GM23338 (cell line): ENCODE measurements around the gene FOXE3. TPM values are rescaled to one million over a fixed set of nuclear protein-coding genes. Genes with fewer than 3 reads are reported as not detected.

Experiments used
- ATAC-seq: fragments of 200-7000 bp; cut with Tn5 transposase; 3 replicates; pipeline ENCODE4 v1.9.1; 2020
- DNase-seq: peaks from one replicate; pipeline ENCODE4 v3.0.0-alpha.2; 2015; ENCODE audit warnings: low spot score
- H2AFZ ChIP-seq: fragments of 200-600 bp; sonication (generic); 2 replicates; pipeline ENCODE4 v1.8.0; 2016; ENCODE audit warnings: antibody characterized with exemption, mild to moderate bottlenecking, moderate library complexity
- H3F3A ChIP-seq: fragments of 200-600 bp; sonication (generic); replicated peaks from 2 replicates; pipeline ENCODE4 v1.8.0; 2017; ENCODE audit warnings: antibody characterized with exemption, mixed run types, low read depth
- H3K27ac ChIP-seq: fragments of 200-600 bp; sonication (generic); 2 replicates; pipeline ENCODE4 v1.6.1; 2016; ENCODE audit warnings: low read depth
- H3K27me3 ChIP-seq: fragments of 200-600 bp; sonication (generic); 2 replicates; pipeline ENCODE4 v1.8.0; 2016; ENCODE audit warnings: mild to moderate bottlenecking, mixed run types, moderate library complexity; ENCODE audit not compliant: insufficient read depth
- H3K36me3 ChIP-seq: fragments of 200-600 bp; sonication (generic); 2 replicates; pipeline ENCODE4 v1.8.0; 2016; ENCODE audit warnings: mild to moderate bottlenecking; ENCODE audit not compliant: insufficient read depth
- H3K4me1 ChIP-seq: fragments of 200-600 bp; sonication (generic); 2 replicates; pipeline ENCODE4 v1.8.0; 2016; ENCODE audit warnings: mild to moderate bottlenecking, moderate library complexity; ENCODE audit not compliant: insufficient read depth
- H3K4me2 ChIP-seq: fragments of 200-600 bp; sonication (generic); 2 replicates; pipeline ENCODE4 v1.7.1; 2017; ENCODE audit warnings: mixed run types
- H3K4me3 ChIP-seq: fragments of 200-600 bp; sonication (generic); 2 replicates; pipeline ENCODE4 v1.6.1; 2016; ENCODE audit warnings: mixed run types
- H3K79me2 ChIP-seq: fragments of 200-600 bp; sonication (generic); replicated peaks from 2 replicates; pipeline ENCODE4 v1.8.0; 2017; ENCODE audit warnings: mild to moderate bottlenecking; ENCODE audit not compliant: insufficient read depth
- H3K9me2 ChIP-seq: fragments of 200-600 bp; sonication (generic); 2 replicates; pipeline ENCODE4 v1.8.0; 2017; ENCODE audit not compliant: insufficient read depth
- H4K20me1 ChIP-seq: fragments of 200-600 bp; sonication (generic); replicated peaks from 2 replicates; pipeline ENCODE4 v1.8.0; 2017; ENCODE audit warnings: mild to moderate bottlenecking; ENCODE audit not compliant: insufficient read depth
- H3K27ac Mint-ChIP-seq: 2 replicates; pipeline ENCODE4 v1.8.0; 2020; ENCODE audit warnings: inconsistent platforms, mild to moderate bottlenecking, moderate library complexity, mixed read lengths
- H3K27me3 Mint-ChIP-seq: 3 replicates; pipeline ENCODE4 v1.8.0; 2022; ENCODE audit warnings: low read depth, mild to moderate bottlenecking, moderate library complexity, mixed read lengths, inconsistent platforms; ENCODE audit not compliant: insufficient read depth, poor library complexity
- H3K36me3 Mint-ChIP-seq: 3 replicates; pipeline ENCODE4 v1.8.0; 2021; ENCODE audit warnings: low read depth, mild to moderate bottlenecking, inconsistent platforms, moderate library complexity, mixed read lengths
- H3K4me1 Mint-ChIP-seq: 3 replicates; pipeline ENCODE4 v1.8.0; 2020; ENCODE audit warnings: mild to moderate bottlenecking, inconsistent platforms, mixed read lengths
- H3K4me3 Mint-ChIP-seq: 3 replicates; pipeline ENCODE4 v1.8.0; 2021; ENCODE audit warnings: moderate library complexity, mild to moderate bottlenecking, inconsistent platforms, mixed read lengths
- H3K9me3 Mint-ChIP-seq: 3 replicates; pipeline ENCODE4 v1.8.0; 2020; ENCODE audit warnings: moderate library complexity, mild to moderate bottlenecking, inconsistent platforms, mixed read lengths
- CREB1 ChIP-seq: fragments of 250-450 bp; sonication (Bioruptor Pico); IDR thresholded peaks from 2 replicates; pipeline ENCODE4 v1.5.0; 2020; ENCODE audit warnings: low read depth, mild to moderate bottlenecking, moderate library complexity
- EZH2 ChIP-seq: fragments of 200-600 bp; sonication (generic); IDR thresholded peaks from one replicate; pipeline ENCODE4 v1.8.0; 2017; ENCODE audit warnings: antibody characterized with exemption, mild to moderate bottlenecking, low read depth; ENCODE audit not compliant: unreplicated experiment
- EZH2phosphoT487 ChIP-seq: fragments of 200-600 bp; sonication (generic); IDR thresholded peaks from one replicate; pipeline ENCODE4 v1.8.1; 2018; ENCODE audit warnings: antibody characterized with exemption; ENCODE audit not compliant: unreplicated experiment
- POLR2AphosphoS5 ChIP-seq: IDR thresholded peaks from 2 replicates; pipeline ENCODE4 v1.6.1; 2016; ENCODE audit warnings: antibody characterized with exemption, low read depth
- ZNF331 ChIP-seq: fragments of 250-450 bp; sonication (Bioruptor Pico); IDR thresholded peaks from 2 replicates; pipeline ENCODE4 v1.5.0; 2020; ENCODE audit warnings: low read depth, mild to moderate bottlenecking, moderate library complexity
- polyA plus RNA-seq: library from polyadenylated mRNA; unstranded; fragments of >200 nt; fragmentation: Nextera tagmentation; extraction: Ambion mirVana; gene quantifications from 2 replicates; pipeline ENCODE4 v1.2.1, GENCODE V29; 2016
- total RNA-seq: library from RNA; depleted of rRNA; stranded (reverse); fragments of >200 nt; shearing (Covaris generic); gene quantifications from 2 replicates; pipeline ENCODE4 v1.2.3, GENCODE V29; 2014
- TF ChIP-seq, protein P1 (sequence below): IDR thresholded peaks from 2 replicates; pipeline ENCODE4 v1.6.1; 2016; ENCODE audit warnings: antibody characterized with exemption

FOXE3 gene
- total and polyA plus RNA-seq, 2 experiments from 2014 or later, result not detected

- H3K36me3 ChIP-seq, result no peaks in the 10 kb centered on the region
- peak overlapping the region; percentile 58 for H3K4me3 Mint-ChIP-seq
Measured at GRCh38 chr1:47444562-47445465, 28.7 kb downstream of the FOXE3 start.

GRCh38 chr1:47445823-47446550 is 29.9 kb downstream of the FOXE3 start:
- Histone ChIP-seq H3K4me3 (peak overlapping the region; percentile 53; the same call in 1 of the 2 replicates), H3K27ac (no peak overlapping the region), H3K4me2 (peak overlapping the region; percentile 76), H4K20me1 (peaks cover 32% of the 10 kb centered on the region), H3K36me3 (no peaks in the 10 kb centered on the region), H2AFZ (no peak overlapping the region), H3F3A (peaks cover 21% of the 10 kb centered on the region), H3K9me2 (no peaks in the 10 kb centered on the region), H3K79me2 (no peaks in the 10 kb centered on the region), H3K27me3 (peaks cover 100% of the 10 kb centered on the region), H3K4me1 (peaks cover 51% of the 10 kb centered on the region)
- no peaks in the 10 kb centered on the region; the same call in 2 of the 3 replicates for H3K9me3 Mint-ChIP-seq
- H3K4me1 Mint-ChIP-seq, result peaks cover 45% of the 10 kb centered on the region
- H3K27me3 Mint-ChIP-seq, result no peaks in the 10 kb centered on the region
- DNase-seq (no peak), ATAC-seq (no peak)
- H3K27ac Mint-ChIP-seq, result no peak overlapping the region
- H3K36me3 Mint-ChIP-seq, result no peaks in the 10 kb centered on the region
- peak overlapping the region; percentile 58 for H3K4me3 Mint-ChIP-seq
- TF ChIP-seq POLR2AphosphoS5, result no peak; the same call in 1 of the 2 replicates
- TF ChIP-seq EZH2phosphoT487, result peak; percentile 37
- no peak for TF ChIP-seq CREB1 (CRISPR knock-in tag)
- TF ChIP-seq ZNF331, result no peak
- TF ChIP-seq EZH2, result peak; percentile 86
- TF ChIP-seq, protein P1, sequence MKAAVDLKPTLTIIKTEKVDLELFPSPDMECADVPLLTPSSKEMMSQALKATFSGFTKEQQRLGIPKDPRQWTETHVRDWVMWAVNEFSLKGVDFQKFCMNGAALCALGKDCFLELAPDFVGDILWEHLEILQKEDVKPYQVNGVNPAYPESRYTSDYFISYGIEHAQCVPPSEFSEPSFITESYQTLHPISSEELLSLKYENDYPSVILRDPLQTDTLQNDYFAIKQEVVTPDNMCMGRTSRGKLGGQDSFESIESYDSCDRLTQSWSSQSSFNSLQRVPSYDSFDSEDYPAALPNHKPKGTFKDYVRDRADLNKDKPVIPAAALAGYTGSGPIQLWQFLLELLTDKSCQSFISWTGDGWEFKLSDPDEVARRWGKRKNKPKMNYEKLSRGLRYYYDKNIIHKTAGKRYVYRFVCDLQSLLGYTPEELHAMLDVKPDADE, result no peak

More at GRCh38 chr1:47444562-47445465, 28.7 kb downstream of the FOXE3 start:
- no peaks in the 10 kb centered on the region for H3K9me2 ChIP-seq
- peak overlapping the region; percentile 6; the same call in 1 of the 2 replicates for H2AFZ ChIP-seq
- ATAC-seq, result peak; percentile 47
- TF ChIP-seq, protein P1, result no peak
- peak; percentile 84 for TF ChIP-seq EZH2
- peak; percentile 79 for TF ChIP-seq EZH2phosphoT487
- DNase-seq, result peak; percentile 60
- peaks cover 18% of the 10 kb centered on the region for H3F3A ChIP-seq
- H3K27ac Mint-ChIP-seq, result no peak overlapping the region
- H3K79me2 ChIP-seq, result no peaks in the 10 kb centered on the region
- H3K4me1 Mint-ChIP-seq, result peaks cover 45% of the 10 kb centered on the region
- peaks cover 53% of the 10 kb centered on the region for H3K4me1 ChIP-seq
- no peaks in the 10 kb centered on the region for H3K36me3 Mint-ChIP-seq
- no peak overlapping the region for H3K27ac ChIP-seq
- H3K27me3 Mint-ChIP-seq, result no peaks in the 10 kb centered on the region
- H3K27me3 ChIP-seq, result peaks cover 100% of the 10 kb centered on the region
- H3K4me3 ChIP-seq, result peak overlapping the region; percentile 53
- H4K20me1 ChIP-seq, result peaks cover 36% of the 10 kb centered on the region; the same call in 1 of the 2 replicates
- no peaks in the 10 kb centered on the region; the same call in 2 of the 3 replicates for H3K9me3 Mint-ChIP-seq
- H3K4me2 ChIP-seq, result peak overlapping the region; percentile 76
